Left hindlimb (tissue), 1 donor: Measurements from ENCODE around the gene CCSAP.
"Not testable (repeated sequence)": the region's sequence is repeated elsewhere in the genome, so short reads cannot be mapped to it uniquely, and the experiment has no call there.

Source experiments
- DNase-seq: peaks from one replicate; pipeline ENCODE4 v3.0.0-alpha.2; 2018

Gene CCSAP

GRCh38 chr1:229364207-229365065, 21.6 kb upstream of the CCSAP start:
- DNase-seq = no peak

GRCh38 chr1:229363723-229364122, 20.9 kb upstream of the CCSAP start:
- DNase-seq = no peak

GRCh38 chr1:229360420-229360819, 17.6 kb upstream of the CCSAP start:
- no peak for DNase-seq

DNA sequence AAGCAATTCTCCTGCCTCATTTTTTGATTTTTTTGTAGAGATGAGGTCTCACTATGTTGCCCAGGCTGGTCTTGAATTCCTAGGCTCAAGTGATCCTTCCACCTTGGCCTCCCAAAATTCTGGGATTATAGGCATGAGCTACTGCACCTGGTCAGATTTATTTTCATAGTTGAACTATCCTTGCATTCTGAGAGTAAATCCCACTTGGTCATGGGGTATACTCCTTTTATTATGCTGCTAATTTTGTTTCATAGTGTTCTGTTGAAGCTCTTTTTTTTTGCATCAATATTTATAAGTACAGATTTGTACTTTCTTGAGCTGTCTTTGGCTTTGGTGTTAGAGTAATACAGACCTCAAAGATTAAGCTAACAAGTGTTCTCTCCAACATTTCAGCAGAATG, 12.8 kb upstream of the CCSAP start:
- DNase-seq = no peak

DNA sequence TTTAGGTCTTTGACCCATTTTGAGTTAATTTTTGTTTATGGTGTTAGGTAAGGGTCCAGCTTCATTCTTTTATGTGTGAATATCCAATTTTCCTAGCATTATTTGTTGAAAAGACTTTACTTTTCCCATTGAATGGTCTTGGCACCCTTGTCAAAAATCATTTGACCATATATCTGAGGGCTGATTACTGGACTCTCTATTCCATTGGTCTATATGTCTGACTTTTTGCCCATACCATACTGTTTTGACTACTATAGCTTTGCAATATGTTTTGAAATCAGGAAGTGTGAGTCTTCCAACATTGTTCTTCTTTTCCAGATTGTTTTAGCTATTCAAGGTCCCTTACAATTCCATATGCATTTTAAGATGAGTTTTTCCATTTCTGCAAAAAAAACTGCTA, 11.4 kb upstream of the CCSAP start:
- DNase-seq = no peak

DNA sequence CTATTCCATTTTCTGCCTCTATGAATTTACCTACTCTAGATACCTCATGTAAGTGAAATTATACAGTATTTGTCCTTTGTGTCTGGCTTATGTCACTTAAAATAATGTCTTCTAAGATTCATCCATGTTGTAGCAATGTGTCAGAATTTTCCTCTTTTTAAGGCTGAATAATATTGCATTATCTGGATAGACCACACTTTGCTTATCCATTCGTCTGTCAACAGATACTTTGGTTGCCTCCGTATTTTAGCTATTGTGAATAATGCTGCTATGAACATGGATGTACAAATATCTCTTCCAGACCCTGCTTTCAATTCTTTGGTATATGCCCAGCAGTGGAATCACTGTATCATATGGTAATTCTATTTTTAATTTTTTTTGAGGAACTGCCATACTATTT, 10.1 kb upstream of the CCSAP start:
- DNase-seq = no peak

- DNase-seq = no peak
These were observed 6.9 kb upstream of the CCSAP start for GRCh38 chr1:229349463-229350385.

GRCh38 chr1:229347528-229347927, 4.7 kb upstream of the CCSAP start:
- no peak for DNase-seq

DNA sequence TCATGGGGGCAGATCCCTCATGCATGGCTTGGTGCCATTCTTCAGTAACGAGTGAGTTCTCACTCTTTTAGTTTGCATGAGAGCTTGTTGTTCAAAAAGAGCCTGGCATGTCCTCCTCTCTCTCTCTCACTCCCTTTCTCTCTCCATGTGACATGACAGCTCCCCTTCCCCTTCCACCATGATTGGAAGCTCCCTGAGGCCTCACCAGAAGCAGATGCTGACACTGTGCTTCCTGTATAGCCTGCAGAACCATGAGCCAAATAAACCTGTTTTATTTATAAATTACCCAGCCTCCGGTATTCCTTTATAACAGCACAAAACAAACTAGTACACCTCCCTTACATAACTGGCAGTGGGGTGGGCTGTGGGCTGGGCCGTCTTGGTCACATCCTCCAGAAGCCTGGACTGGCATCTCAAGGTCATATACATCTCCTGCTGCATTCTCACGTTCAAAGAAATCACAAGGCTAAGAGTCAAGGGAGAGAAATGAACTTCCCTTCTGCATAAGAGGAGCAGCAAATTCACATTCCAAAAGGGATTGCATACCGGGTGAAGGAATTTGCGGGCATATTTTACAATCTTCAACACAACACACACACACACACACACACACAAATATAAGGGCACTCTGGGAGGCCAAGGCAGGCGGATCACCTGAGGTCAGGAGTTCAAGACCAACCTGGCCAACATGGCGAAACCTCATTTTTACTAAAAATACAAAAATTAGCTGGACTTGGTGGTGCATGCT, 2.3 kb upstream of the CCSAP start:
- DNase-seq = no peak

DNA sequence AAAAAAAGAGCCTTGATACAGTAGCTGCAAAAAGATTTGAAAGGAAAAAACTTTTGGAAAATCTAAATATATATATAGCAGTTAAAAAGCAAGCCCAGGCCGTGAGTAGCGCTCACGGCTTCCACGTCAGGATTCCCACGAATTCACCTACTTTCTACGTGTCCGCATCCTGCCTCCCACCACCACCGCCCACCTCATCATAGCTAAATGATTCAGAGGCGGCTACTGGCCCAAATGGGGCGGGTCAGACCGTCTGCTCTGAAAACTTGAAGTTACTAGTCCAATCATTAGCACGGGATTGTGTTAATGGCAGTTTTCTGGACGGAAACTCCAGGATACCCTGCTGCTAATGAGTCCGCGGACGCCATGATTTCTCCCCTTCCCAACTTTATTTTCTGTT, 1.3 kb upstream of the CCSAP start:
- no peak for DNase-seq

GRCh38 chr1:229341774-229342655, 832 bp downstream of the CCSAP start:
- DNase-seq = peak; percentile 88

DNA sequence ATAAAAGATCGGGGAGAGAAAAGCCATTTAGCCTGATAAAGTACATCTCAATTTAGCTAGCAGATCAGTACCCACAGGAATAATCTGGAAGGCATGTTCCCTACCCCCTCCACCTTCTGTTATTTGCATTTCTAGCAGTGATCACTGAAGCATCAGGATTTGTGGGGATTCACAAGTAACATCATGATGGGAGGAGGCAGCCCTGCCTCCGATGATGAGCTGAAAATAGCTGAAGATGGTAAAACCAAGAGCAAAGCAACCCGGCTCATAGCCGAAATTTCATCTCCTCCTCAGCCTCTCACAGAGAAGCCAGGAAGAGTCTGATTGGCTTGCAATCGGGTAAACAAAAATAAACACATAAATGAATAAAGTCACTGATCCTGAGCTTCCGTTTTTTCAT, 2.4 kb downstream of the CCSAP start:
- no peak for DNase-seq

DNA sequence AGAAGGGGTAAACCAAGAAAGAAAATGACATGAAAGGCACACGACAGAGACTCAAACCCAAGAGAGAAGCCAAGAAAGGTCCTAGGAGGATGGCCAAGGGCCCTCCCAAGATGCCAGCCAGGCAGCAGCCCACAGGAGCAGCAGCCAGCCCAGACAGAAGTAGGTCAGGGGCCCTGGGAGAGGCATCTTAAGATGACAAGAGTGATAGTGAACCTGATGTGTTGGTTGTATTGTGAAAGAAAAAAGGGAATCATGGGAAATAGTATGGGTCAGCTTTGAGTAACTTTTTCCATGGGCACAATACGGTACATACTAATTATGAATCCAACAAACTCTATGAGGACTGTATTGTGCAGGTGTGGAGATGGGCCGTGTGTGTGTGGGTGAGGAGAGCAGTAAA, 3.3 kb downstream of the CCSAP start:
- no peak for DNase-seq

DNA sequence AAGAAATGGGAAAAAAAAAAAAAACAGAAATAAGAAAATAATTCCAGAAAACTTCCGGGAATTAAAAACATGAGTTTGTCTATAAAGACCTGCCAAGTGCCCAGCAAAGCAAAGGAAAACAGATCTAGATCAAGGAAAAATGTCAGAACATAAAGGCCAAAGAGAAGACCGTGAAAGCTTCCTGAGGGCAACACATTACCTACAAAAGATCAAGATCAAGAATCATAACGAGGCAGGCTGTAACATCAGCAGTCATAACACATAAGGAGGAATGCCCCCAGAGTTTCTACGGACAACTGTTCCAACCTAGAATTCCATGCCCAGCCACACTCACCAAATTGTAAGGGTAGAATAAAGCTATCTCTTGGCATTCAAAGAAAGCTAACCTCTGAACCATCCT, 3.8 kb downstream of the CCSAP start:
- no peak for DNase-seq

- DNase-seq = no peak
These were observed 6.5 kb downstream of the CCSAP start for GRCh38 chr1:229336345-229336744.

DNA sequence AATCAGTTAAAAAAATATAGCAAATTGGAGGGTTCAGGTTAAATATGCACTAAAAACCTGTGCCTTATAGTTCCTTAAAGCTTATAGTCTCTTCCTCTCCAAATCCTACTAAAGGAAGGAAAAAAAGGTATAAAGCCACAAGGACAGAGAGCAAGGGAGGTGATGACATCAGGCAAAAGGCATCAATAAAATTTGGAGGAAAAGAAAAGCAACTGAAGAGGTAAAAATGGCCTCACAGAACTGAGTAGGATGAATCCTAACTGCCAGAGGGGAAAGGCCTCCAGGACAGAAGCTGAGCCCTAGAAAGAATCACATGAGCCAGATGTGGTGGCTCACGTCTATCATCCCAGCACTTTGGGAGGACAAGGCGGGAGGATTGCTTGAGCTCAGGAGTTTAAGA, 8.1 kb downstream of the CCSAP start:
- no peak for DNase-seq

GRCh38 chr1:229334269-229334668, 8.6 kb downstream of the CCSAP start:
- DNase-seq = no peak

DNA sequence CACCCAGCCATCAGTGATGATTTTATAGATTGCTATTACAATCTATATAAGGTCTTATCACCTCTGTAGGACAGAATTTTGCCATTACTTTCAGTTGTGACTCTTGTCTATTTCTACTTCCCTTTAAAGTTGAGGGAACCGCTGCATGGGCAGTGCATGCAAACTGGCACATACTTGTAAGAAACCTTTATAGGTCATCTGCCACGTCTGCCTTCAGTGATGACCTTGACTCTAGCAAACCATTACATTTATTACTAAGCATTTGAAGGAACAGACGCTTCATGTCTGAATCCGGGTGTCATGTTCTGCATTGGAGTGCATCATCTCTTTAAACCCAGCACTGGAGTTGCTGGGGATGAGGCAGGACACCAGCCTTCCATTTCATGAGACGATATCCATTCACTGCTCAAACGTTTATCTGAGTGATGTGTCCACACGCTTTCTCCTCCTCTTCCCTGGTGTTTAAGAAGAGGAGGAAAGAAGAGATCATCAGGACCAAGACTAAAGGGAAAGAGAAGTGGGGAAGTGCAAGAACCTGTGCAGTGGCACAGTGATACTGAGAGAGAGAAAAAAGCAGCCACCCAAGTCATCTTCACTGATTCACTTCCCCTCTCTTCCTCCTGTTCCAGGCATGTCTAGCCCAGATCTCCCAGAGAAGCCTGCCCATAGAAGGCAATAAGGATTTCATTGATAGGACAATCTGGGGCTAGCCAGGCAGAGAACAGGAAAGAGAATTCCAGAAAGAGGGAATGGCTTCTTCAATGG, 14.1 kb downstream of the CCSAP start:
- DNase-seq = no peak

DNA sequence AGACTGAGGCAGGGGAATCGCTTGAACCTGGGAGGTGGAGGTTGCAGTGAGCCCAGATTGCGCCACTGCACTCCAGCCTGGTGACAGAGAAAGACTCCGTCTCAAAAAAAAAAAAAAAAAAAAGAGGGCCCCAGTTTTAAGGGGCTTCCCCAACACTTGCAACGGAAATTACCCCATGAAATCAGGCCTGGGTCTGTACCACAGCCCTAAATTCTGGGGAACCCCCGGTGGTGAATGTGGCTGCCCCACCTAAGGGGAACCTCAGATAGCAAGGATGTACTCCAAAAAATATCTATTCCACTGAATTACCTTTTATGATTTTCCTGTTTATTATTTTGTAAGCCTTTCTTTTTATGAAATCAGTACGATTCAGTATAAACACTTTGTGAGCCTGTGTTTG, 15.1 kb downstream of the CCSAP start:
- DNase-seq = not testable (repeated sequence)

DNA sequence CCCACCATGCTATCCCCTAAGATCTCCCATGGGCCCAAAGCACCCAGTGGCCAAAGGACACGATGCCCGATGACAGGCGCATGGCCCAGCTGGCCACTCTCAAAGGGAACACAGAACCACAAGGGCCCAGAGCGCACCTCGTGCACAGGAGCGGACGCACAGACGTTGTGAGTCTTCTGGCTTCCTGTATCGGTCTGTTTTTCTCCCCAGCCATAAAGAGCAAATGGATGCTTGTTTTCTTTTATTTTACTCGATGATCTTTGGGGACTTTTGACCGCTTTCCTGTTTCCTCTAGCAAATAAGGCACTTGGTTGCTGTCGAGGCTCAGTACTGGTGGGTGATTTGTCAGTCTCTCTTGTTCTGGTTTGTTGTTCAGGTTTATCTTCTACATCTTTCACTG, 16.2 kb downstream of the CCSAP start:
- DNase-seq = no peak

- DNase-seq = no peak
These were observed 16.9 kb downstream of the CCSAP start for GRCh38 chr1:229325853-229326487.
